22Rv1 (cell line): Measurements from ENCODE around the gene CNIH2.

ENCODE experiments used
- CTCF ChIP-seq: fragments of 450-650 bp; IDR thresholded peaks from 2 replicates; pipeline ENCODE4 v1.5.1; 2017; ENCODE audit warnings: mild to moderate bottlenecking
- ZFX ChIP-seq: fragments of 450-650 bp; IDR thresholded peaks from 2 replicates; pipeline ENCODE4 v1.6.1; 2017; ENCODE audit warnings: antibody characterized with exemption, borderline replicate concordance

GRCh38 chr11:66240781-66241136 is 37.2 kb upstream of the CNIH2 start:
- TF ChIP-seq CTCF (no peak), ZFX (no peak)
